Mucosa of stomach (tissue), 1 donor: ENCODE results near the gene SORT1.

Experiments
- H3K27me3 ChIP-seq: one replicate; pipeline ENCODE4 v1.7.0; 2013; ENCODE audit warnings: mild to moderate bottlenecking, low read length; ENCODE audit not compliant: control insufficient read depth, insufficient read depth
- H3K36me3 ChIP-seq: one replicate; pipeline ENCODE4 v1.7.0; 2013; ENCODE audit warnings: low read length; ENCODE audit not compliant: control insufficient read depth, insufficient read depth
- H3K4me1 ChIP-seq: one replicate; pipeline ENCODE4 v1.7.0; 2013; ENCODE audit warnings: mild to moderate bottlenecking, low read length; ENCODE audit not compliant: control insufficient read depth, insufficient read depth
- H3K4me3 ChIP-seq: one replicate; pipeline ENCODE4 v1.7.0; 2013; ENCODE audit warnings: low read length
- H3K9ac ChIP-seq: one replicate; pipeline ENCODE4 v1.7.0; 2013; ENCODE audit warnings: mild to moderate bottlenecking, low read length, moderate library complexity
- H3K9me3 ChIP-seq: one replicate; pipeline ENCODE4 v1.7.0; 2013; ENCODE audit warnings: mild to moderate bottlenecking, low read length, moderate library complexity; ENCODE audit not compliant: control insufficient read depth
- donor health status: Pancreatic carcinoma.

SORT1 gene

GRCh38 chr1:109282952-109283747, 114.6 kb downstream of the SORT1 start, which contains the start of gene PSRC1:
Gene PSRC1 (minus strand): TSS chr1:109283145.
- Histone ChIP-seq H3K9ac (peak within 1 kb of the TSS; percentile 48), H3K4me3 (peak within 1 kb of the TSS; percentile 55), H3K27me3 (no peaks in the 10 kb centered on the region), H3K4me1 (peaks cover 19% of the 10 kb centered on the region), H3K9me3 (no peaks in the 10 kb centered on the region), H3K36me3 (no peaks in the 10 kb centered on the region)

- Histone ChIP-seq H3K9ac (peak overlapping the region; percentile 44), H3K4me3 (peak overlapping the region; percentile 55), H3K27me3 (no peaks in the 10 kb centered on the region), H3K36me3 (no peaks in the 10 kb centered on the region), H3K9me3 (no peaks in the 10 kb centered on the region), H3K4me1 (peaks cover 24% of the 10 kb centered on the region)
These were observed 115.2 kb downstream of the SORT1 start for GRCh38 chr1:109282497-109282951.

- H3K9me3 ChIP-seq, result no peaks in the 10 kb centered on the region
- no peaks in the 10 kb centered on the region for H3K36me3 ChIP-seq
- H3K27me3 ChIP-seq, result no peaks in the 10 kb centered on the region
- peak overlapping the region; percentile 44 for H3K9ac ChIP-seq
- peaks cover 30% of the 10 kb centered on the region for H3K4me1 ChIP-seq
- peak overlapping the region; percentile 55 for H3K4me3 ChIP-seq
These were observed 115.8 kb downstream of the SORT1 start for GRCh38 chr1:109281680-109282496.

GRCh38 chr1:109280862-109281261, 116.9 kb downstream of the SORT1 start:
- Histone ChIP-seq H3K4me3 (no peak overlapping the region), H3K4me1 (peaks cover 35% of the 10 kb centered on the region), H3K9me3 (no peaks in the 10 kb centered on the region), H3K27me3 (no peaks in the 10 kb centered on the region), H3K9ac (no peak overlapping the region), H3K36me3 (no peaks in the 10 kb centered on the region)

GRCh38 chr1:109279615-109280278, 118.0 kb downstream of the SORT1 start:
- Histone ChIP-seq H3K4me3 (no peak overlapping the region), H3K9ac (no peak overlapping the region), H3K27me3 (no peaks in the 10 kb centered on the region), H3K4me1 (peaks cover 46% of the 10 kb centered on the region), H3K9me3 (no peaks in the 10 kb centered on the region), H3K36me3 (no peaks in the 10 kb centered on the region)

GRCh38 chr1:109277434-109278204, 120.1 kb downstream of the SORT1 start:
- no peak overlapping the region for H3K4me3 ChIP-seq
- H3K9ac ChIP-seq, result peak overlapping the region; percentile 46
- H3K4me1 ChIP-seq, result peaks cover 50% of the 10 kb centered on the region
- H3K36me3 ChIP-seq, result no peaks in the 10 kb centered on the region
- H3K27me3 ChIP-seq, result no peaks in the 10 kb centered on the region
- no peaks in the 10 kb centered on the region for H3K9me3 ChIP-seq

- H3K4me3 ChIP-seq, result no peak overlapping the region
- H3K9ac ChIP-seq, result no peak overlapping the region
- H3K27me3 ChIP-seq, result no peaks in the 10 kb centered on the region
- no peaks in the 10 kb centered on the region for H3K9me3 ChIP-seq
- H3K36me3 ChIP-seq, result no peaks in the 10 kb centered on the region
- H3K4me1 ChIP-seq, result peaks cover 36% of the 10 kb centered on the region
These were observed 121.9 kb downstream of the SORT1 start for GRCh38 chr1:109275706-109276345.

GRCh38 chr1:109274533-109275476, 122.9 kb downstream of the SORT1 start:
- Histone ChIP-seq H3K9me3 (no peaks in the 10 kb centered on the region), H3K27me3 (no peaks in the 10 kb centered on the region), H3K9ac (peak overlapping the region; percentile 47), H3K4me3 (no peak overlapping the region), H3K36me3 (no peaks in the 10 kb centered on the region), H3K4me1 (peaks cover 36% of the 10 kb centered on the region)

GRCh38 chr1:109273570-109274288, 124.0 kb downstream of the SORT1 start:
- no peaks in the 10 kb centered on the region for H3K36me3 ChIP-seq

More at GRCh38 chr1:109273570-109274288, 124.0 kb downstream of the SORT1 start:
- peaks cover 36% of the 10 kb centered on the region for H3K4me1 ChIP-seq
- H3K9me3 ChIP-seq, result no peaks in the 10 kb centered on the region
- no peak overlapping the region for H3K4me3 ChIP-seq
- H3K9ac ChIP-seq, result peak overlapping the region; percentile 29
- no peaks in the 10 kb centered on the region for H3K27me3 ChIP-seq
